HG03432 (cell line): ENCODE results near the gene ADAMTS16.

ENCODE experiments used
- ATAC-seq: cut with Tn5 transposase; IDR thresholded peaks from one replicate; pipeline ENCODE4 v1.9.1; 2021; ENCODE audit warnings: mild to moderate bottlenecking, moderate library complexity; ENCODE audit not compliant: unreplicated experiment

ADAMTS16 gene

DNA sequence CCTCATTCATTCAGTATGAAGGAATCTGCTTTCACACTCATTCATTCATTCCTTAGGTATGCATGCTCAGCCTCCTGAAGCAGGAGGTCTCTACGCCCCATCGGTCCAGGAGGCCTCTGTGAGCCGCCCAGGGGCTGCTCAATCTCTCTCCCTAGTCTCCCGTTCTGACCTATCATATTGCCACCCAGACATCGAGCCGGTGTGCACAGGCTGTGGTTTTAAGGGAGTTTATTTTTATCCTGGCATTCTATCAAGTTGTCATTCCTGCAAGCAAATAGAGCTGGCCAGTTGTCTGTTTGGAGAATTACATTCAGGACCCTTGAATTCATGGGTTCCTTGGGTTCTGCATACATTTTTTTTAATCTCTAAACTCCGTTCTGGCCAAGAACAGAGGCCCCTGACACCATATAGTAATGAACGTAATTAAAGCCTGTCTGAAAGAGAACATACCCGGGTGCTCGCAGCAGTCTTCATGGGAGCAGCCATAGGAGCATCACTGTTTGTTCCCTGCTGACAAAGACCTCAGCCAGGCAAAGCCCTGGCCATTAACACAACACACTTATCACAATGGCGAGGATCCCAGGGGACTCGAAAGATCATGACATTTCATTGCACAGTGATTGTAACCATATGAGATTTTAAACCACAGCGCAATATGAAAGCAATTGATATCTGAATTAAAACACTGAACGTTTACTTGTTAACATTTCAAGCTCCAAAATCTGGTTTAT is 80.9 kb downstream of the ADAMTS16 start:
- ATAC-seq: no peak

GRCh38 chr5:5221724-5222123 is 81.6 kb downstream of the ADAMTS16 start:
- no peak for ATAC-seq

GRCh38 chr5:5231576-5231975 is 91.4 kb downstream of the ADAMTS16 start:
- ATAC-seq: no peak

GRCh38 chr5:5234912-5235311 is 94.8 kb downstream of the ADAMTS16 start:
- ATAC-seq: no peak

DNA sequence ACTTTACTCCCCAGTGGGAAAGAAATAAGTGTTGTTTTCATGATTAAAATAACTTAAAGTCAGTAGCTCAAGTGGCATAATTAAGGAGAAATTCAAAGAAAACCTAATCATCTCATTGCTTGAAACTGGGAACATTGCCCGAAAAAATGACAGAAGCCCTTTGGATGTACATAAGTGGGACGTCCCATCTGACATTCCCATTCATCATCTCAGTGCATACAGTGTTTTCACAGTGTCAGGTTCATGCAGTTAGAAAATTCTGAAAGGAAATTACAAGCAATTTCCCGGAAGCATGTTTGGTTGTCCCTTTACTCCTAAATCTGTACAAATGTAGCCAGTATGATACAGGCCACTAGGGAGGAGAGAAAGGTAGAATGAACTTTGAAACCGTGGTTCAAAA is 95.6 kb downstream of the ADAMTS16 start:
- no peak for ATAC-seq

- no peak for ATAC-seq
Observed at GRCh38 chr5:5239191-5239590, 99.1 kb downstream of the ADAMTS16 start.

DNA sequence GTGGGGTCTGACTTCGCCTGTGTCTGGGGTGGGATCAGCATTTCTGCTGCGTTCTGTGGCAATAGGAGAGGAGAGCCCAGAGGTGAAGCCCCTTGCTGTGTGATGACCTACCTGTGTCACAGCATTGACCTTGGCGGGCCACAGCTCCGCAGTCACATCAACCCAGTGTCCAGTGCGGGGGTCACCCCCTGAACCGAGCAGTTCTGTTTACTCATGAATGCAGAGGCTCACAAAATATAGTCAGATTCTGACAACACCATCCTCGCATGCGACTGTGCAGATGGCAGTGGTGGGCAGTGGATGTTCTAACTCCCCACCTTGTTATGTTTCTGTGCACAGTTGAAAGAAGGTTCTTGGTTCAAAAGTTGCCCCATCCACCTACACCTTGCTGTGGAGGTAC is 100.1 kb downstream of the ADAMTS16 start:
- ATAC-seq: no peak

- ATAC-seq: no peak
Observed at GRCh38 chr5:5242056-5242455, 101.9 kb downstream of the ADAMTS16 start.

DNA sequence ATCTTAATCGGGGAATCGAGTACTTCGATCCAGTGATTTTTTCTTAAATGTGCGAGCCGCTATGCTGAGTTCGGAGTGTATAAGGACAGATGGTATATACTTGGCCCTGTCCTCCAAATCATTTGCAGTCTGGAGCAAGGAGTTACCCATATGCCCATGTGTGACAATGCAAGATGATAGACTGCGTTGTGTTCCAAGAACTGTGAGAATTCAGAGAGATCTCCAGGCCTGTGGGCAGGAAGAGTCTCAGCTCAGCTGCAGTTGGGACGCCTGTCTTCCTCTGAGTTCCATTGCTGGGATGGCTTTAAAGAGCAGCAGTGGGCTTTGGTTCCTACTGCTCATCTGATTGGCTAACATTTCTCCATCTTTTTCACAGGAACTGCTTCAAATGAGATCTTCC is 106.6 kb downstream of the ADAMTS16 start:
- no peak for ATAC-seq

GRCh38 chr5:5250758-5251157 is 110.6 kb downstream of the ADAMTS16 start:
- ATAC-seq: no peak

GRCh38 chr5:5252106-5252505 is 112.0 kb downstream of the ADAMTS16 start:
- ATAC-seq: no peak

GRCh38 chr5:5257353-5257752 is 117.2 kb downstream of the ADAMTS16 start:
- ATAC-seq: no peak

DNA sequence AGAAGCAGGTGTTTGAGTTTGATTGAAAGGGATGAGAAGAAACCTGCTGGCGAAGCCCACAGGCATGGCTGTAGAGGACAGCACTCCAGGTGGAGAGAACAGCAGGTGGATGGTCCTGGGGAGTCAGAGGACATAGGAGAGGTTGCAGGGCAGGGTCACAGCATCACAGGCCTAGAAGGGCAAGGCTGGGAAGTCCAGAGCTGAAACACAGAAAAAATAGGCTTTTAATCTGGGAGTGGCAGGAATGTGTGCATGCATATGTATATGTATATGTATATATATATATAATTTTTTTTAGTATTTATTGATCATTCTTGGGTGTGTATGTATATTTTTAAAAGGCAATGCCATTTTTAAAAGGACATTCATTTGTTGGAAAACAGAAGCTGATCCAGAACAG is 118.4 kb downstream of the ADAMTS16 start:
- ATAC-seq: no peak

- ATAC-seq: no peak
Observed at GRCh38 chr5:5264727-5265126, 124.6 kb downstream of the ADAMTS16 start.

DNA sequence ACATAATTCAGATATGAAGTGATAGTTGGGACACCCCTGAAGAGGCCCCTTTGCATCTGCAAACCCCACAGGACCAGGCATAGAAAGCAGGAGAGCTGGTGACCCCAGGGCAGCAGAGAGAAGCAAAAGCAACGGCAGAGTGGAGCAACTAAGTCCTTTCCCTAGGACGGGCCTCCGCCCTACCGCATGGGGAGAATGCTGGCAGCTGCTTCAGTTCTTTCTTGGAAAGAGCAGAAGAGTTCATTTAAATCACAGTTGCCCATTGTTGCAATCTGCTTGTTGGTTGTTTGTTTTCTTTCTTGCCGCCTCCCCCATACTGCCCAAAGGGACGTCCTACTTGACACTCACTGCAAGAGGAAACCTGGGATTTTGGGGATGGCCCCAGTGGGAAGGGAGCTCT is 126.2 kb downstream of the ADAMTS16 start:
- ATAC-seq: no peak

- no peak for ATAC-seq
Observed at GRCh38 chr5:5270161-5270560, 130.0 kb downstream of the ADAMTS16 start.

DNA sequence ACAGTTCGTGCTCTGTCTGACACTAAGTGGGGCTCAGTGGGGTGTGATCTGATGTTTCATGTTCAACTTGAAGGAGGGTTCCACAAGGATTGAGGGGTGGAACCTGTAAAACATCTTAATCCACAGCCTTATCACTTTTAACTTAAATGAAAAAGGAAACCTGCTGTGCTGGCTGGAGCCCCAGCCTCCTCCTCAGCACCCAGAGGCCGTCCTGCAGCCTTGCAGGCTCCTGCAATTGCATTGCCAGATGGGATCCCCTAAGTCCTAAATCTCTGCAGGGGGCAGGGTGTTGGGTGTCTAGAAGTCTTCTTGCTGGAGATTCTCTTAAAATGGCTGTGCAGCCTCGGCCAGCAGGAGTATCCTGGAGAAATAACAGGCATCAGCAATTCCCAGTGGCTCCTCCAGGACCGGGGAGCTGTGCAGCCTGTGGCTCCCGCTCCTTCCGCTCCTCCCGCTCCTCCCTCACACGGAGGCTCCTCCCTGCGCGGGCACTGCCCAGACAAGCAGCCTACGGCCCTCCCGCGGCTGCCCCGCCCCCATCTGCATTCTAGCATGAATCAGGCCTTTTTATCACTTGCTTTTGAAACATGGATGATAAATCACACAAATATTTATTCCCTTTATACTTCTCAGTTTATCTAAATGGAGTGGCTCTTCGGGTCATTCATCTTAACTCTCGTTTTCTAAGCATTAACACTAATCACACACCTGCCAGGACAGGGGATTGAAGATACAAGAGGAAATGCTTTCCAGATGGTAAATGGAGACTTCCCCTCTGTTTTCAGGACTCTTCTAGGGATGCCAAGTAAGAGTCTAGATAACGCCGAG is 131.0 kb downstream of the ADAMTS16 start:
- no peak for ATAC-seq

GRCh38 chr5:5271786-5272321 is 131.7 kb downstream of the ADAMTS16 start:
- ATAC-seq: no peak

DNA sequence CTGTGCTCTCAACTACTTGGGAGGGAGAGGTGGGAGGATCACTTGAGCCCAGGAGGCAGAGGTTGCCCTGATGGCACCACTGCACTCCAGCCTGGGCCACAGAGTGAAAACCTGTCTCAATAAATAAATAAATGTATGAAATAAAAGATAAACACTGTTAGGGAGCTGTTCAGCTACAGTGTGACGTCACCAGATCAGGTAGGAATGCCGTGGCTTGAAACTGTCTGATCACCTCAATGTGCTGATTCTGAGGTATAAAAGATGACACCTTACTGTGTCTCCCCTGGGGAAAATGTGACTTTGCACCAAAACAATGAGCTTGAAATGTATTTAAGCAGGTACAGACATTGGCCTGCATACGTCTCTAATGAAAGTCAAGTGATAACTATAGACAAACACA is 133.3 kb downstream of the ADAMTS16 start:
- no peak for ATAC-seq

- ATAC-seq: no peak
Observed at GRCh38 chr5:5273976-5274375, 133.8 kb downstream of the ADAMTS16 start.

DNA sequence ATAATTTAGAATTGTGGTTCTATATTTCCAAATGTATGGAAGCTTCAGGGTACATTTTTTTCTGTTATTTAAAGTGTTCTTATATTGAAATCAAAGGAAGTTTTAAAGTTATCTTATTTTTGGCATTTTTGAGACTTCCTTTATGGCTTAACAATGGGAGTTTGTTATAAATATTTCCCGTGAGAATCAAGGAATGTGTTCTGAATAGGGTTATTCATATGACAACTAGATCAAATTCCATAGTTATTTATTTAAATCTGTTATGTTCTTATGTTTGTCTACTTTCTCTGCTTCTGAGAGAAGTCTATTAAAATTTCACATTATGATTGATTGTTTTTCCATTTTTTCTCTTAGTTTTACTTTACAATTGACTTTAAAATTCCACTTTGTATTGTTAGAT is 135.1 kb downstream of the ADAMTS16 start:
- ATAC-seq: no peak

- no peak for ATAC-seq
Observed at GRCh38 chr5:5276430-5276829, 136.3 kb downstream of the ADAMTS16 start.
